ENCODE measurements around the gene MYPOP. TPM values are rescaled to one million over a fixed set of nuclear protein-coding genes. Genes with fewer than 3 reads are reported as not detected.
A peak's percentile ranks its signal among the peaks of the same experiment; 100 is the strongest.

MYPOP gene
- total RNA-seq, 1 experiment from 2014 or later, result 9.0 TPM

GRCh38 chr19:45862564-45863334 lies 39.7 kb downstream of the MYPOP start, which contains the start of gene SYMPK:
Gene SYMPK, minus strand, starts transcription at chr19:45863147. Its CDS starts 8,652 bp downstream, at chr19:45854495.
- no peak within 1 kb of the TSS for H4K5ac ChIP-seq (ENCODE audit: insufficient read length, low read depth, low read length)
- DNase-seq, result peak; percentile 99
- no peak within 1 kb of the TSS for H3K23ac ChIP-seq (ENCODE audit: insufficient read length, low read depth, low read length)
- H3K9ac ChIP-seq (ENCODE audit: extremely low read depth, insufficient read length, low read length), result peak within 1 kb of the TSS; percentile 75
- H3K4ac ChIP-seq (ENCODE audit: low read depth, low read length), result no peak within 1 kb of the TSS; the same call in 1 of the 2 replicates
- H2BK12ac ChIP-seq (ENCODE audit: insufficient read length, low read depth, low read length), result no peak within 1 kb of the TSS
- Mint-ChIP-seq H3K4me3 (peak within 1 kb of the TSS; percentile 97 to 100), H3K4me1 (peaks cover 36 to 47% of the 10 kb centered on the region in 2 experiments), H3K27ac (peak within 1 kb of the TSS; percentile 97 to 100 (median 99)), H3K36me3 (ENCODE audit: insufficient read depth in 1 of 3, low read depth in 3 of 3) (peaks cover 16 to 27% (median 19%) of the 10 kb centered on the region in 3 experiments; a peak in 6 of 7 replicates), H3K9me3 (no peaks in the 10 kb centered on the region; a peak in 1 of 5 replicates), H3K27me3 (ENCODE audit: low read depth) (no peaks in the 10 kb centered on the region; the same call in 1 of the 2 replicates)
- peak within 1 kb of the TSS; percentile 94 for H3K18ac ChIP-seq (ENCODE audit: insufficient read length, low read depth, low read length)
- no peak within 1 kb of the TSS for H4K91ac ChIP-seq (ENCODE audit: insufficient read length, low read depth, low read length)
- H3K27ac ChIP-seq (ENCODE audit: insufficient read length, low read depth, low read length), result peak within 1 kb of the TSS; percentile 49
- TF ChIP-seq, protein P1, sequence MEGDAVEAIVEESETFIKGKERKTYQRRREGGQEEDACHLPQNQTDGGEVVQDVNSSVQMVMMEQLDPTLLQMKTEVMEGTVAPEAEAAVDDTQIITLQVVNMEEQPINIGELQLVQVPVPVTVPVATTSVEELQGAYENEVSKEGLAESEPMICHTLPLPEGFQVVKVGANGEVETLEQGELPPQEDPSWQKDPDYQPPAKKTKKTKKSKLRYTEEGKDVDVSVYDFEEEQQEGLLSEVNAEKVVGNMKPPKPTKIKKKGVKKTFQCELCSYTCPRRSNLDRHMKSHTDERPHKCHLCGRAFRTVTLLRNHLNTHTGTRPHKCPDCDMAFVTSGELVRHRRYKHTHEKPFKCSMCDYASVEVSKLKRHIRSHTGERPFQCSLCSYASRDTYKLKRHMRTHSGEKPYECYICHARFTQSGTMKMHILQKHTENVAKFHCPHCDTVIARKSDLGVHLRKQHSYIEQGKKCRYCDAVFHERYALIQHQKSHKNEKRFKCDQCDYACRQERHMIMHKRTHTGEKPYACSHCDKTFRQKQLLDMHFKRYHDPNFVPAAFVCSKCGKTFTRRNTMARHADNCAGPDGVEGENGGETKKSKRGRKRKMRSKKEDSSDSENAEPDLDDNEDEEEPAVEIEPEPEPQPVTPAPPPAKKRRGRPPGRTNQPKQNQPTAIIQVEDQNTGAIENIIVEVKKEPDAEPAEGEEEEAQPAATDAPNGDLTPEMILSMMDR (conservative IDR thresholded peaks at IDR 0.05), result no peak
- H2BK20ac ChIP-seq (ENCODE audit: low read depth, low read length, poor library complexity, severe bottlenecking), result no peak within 1 kb of the TSS
- H3K56ac ChIP-seq (ENCODE audit: insufficient read length, low read depth, low read length), result no peak within 1 kb of the TSS
- H3K4me2 ChIP-seq (ENCODE audit: insufficient read depth, insufficient read length, low read length), result peak within 1 kb of the TSS; percentile 83
- H2BK15ac ChIP-seq (ENCODE audit: low read depth, low read length), result no peak within 1 kb of the TSS
- H4K20me1 ChIP-seq (ENCODE audit: control insufficient read depth, insufficient read depth, insufficient read length), result no peaks in the 10 kb centered on the region
- peaks cover 3% of the 10 kb centered on the region for H3K79me1 ChIP-seq (ENCODE audit: insufficient read depth, low read depth, low read length, poor library complexity, severe bottlenecking)
- no peak within 1 kb of the TSS for H2AFZ ChIP-seq (ENCODE audit: low read length)
- H4K8ac ChIP-seq (replicated peaks; ENCODE audit: insufficient read length, low read depth, low read length), result no peak within 1 kb of the TSS
- no peaks in the 10 kb centered on the region for H3K9me3 ChIP-seq (ENCODE audit: control insufficient read depth, low read depth, low read length)
- H3K4me1 ChIP-seq (ENCODE audit: insufficient read depth, low read length), result peaks cover 5% of the 10 kb centered on the region; the same call in 1 of the 2 replicates
- peaks cover 18% of the 10 kb centered on the region for H3K23me2 ChIP-seq (ENCODE audit: insufficient read length, low read depth, low read length, poor library complexity, severe bottlenecking)
- no CpG with 5 or more reads among the region's 65 CpGs for WGBS (ENCODE audit: extremely low coverage, insufficient read length, low lambda C conversion rate)
- no peaks in the 10 kb centered on the region for H3K27me3 ChIP-seq (ENCODE audit: insufficient read depth, low read length)
- no peak within 1 kb of the TSS for H2AK5ac ChIP-seq (ENCODE audit: insufficient read length, low read length)
- no peak within 1 kb of the TSS for H2BK5ac ChIP-seq (ENCODE audit: insufficient read length, low read length)
- no peak within 1 kb of the TSS for H2BK120ac ChIP-seq (ENCODE audit: low read depth, low read length, poor library complexity, severe bottlenecking)
- H3T11ph ChIP-seq (ENCODE audit: low read length), result no peak within 1 kb of the TSS
- peak within 1 kb of the TSS; percentile 90 for H3K14ac ChIP-seq (ENCODE audit: insufficient read depth, low read length)
- H3K79me2 ChIP-seq (ENCODE audit: insufficient read depth, low read length), result peaks cover 11% of the 10 kb centered on the region; the same call in 1 of the 2 replicates
